Activated T-cell treated with anti-CD3 and anti-CD28 coated beads for 4 hours (primary cell): ENCODE results near the gene GPR158.
"Not testable (repeated sequence)": the region's sequence is repeated elsewhere in the genome, so short reads cannot be mapped to it uniquely, and the experiment has no call there.

Source experiments
- DNase-seq: peaks from one replicate; pipeline ENCODE4 v3.0.0-alpha.2; 2020

The GPR158 gene

DNA sequence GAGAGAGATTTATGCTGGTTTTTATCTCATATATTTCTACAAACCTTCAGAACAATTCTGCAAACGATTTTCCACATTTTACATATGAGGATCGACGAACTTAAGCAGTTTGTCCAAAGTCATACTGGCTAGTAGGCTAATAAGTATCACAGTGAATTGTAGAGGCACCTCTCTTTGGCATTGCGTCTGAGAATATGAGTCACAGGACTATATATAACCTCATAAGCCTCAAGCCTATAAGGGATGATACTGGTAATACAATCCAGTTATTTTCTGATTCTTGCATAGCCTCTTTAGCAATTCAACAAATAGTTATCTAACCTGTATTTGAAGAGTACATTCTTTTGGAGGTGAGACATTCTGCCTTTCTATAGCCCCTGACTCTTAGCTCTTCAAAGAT is 129.8 kb downstream of the GPR158 start:
- DNase-seq: no peak

DNA sequence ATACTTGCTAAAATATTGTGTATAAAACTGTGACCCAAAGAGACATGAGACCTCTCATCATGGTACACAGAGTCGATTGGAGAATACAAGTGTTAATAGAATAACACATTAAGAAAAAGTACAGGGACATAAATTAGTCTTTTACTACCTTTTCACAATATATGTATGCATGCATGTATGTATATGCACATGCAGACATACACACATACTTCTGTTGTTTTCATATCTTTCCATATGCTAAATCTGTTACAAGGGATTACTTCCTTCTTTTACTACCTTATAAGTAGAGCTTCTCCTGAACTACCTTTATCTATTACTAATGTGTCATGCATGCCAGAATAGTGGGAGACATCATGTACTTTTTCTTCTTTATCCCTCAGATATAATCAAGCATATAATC is 131.6 kb downstream of the GPR158 start:
- no peak for DNase-seq

DNA sequence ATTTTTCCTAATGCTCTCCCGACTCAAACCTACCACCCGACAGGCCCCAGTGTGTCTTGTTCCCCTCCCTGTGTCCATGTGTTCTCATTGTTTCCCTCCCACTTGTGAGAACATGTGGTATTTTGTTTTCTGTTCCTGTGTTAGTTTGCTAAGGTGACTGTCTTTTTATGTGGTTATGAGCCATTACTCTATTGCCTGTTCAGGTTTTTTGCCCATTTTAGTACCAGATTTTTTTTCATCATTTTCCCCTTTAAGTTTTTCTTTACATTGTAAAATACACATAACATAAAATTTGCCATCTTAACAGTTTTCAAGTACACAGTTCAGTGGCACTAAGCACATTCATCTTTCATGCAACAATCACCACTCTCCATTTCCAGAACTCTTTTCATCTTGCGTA is 133.5 kb downstream of the GPR158 start:
- no peak for DNase-seq

DNA sequence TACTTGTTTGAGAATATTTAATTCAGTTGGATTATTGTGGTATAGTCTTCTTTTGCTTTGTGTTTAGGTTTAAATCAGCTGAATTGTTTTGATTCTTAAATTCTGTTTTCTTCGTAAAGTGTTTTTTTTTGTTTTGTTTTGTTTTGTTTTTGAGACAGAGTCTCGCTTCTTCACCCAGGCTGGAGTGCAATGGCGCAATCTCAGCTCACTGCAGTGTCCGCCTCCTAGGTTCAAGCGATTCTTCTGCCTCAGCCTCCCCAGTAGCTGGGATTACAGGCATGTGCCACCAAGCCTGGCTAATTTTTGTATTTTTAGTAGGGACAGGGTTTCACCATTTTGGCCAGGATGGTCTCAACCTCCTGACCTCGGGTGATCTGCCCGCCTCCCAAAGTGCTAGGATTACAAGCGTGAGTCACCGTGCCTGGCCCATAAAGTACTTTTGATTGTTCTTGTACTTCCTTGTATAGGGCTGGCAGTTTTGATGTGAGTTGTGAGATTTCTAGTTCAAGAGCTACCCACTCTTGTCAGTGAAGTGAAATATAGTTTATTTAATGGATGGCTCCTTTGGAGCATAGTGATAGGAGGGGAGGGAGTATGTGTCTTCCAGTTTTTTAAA is 142.9 kb downstream of the GPR158 start:
- DNase-seq: not testable (repeated sequence)

DNA sequence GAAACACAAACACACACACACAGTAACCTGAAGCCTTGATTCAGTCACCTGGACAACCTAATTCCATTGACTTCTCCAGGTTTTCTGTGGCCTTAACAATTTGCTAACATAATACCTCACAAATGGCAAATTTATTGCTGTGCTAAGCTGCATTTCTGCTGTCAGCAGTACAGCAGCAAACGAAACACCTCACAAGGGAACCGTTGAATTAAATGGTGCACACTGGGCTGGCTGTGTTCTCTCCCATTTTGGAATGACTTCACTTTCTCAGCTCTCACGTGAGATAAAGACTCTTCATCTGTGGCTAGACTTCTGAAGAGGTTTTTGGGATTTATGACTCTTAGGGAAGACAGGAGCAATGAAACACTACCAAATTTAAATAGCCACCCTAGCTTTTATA is 152.5 kb downstream of the GPR158 start:
- DNase-seq: no peak

DNA sequence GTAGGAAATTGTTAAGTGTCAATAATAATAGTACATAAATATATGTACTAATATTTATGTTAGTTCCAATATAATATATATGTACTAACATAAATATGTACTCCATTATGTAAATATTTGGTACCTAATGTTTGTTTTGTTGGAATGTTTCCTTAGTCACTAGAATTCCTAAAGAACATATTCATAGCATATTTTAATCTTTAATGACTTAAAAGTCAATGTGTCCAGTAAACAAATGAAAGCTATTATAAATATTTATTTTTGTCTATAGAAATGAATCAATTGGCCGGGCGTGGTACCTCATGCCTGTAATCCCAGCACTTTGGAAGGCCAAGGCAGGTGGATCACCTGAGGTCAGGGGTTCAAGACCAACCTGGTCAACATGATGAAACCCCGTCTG is 153.6 kb downstream of the GPR158 start:
- DNase-seq: no peak

DNA sequence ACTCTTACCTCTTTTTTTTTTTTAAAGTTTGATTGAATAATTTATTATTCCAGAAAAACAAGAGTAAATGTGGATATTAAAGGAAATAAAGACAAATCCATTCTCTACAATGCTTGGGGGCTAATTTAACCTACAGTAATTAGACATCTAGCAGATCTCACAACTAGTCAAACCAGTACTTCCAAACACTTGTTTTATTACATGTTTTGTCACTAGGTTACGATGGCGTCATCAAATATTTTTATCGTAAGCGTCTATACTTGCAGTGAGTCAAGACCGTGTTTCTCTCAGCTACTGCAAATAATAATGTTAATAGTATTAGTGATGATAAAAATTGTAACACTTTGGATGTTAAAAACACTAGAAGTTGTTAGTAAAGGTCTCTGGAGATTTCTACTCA is 154.8 kb downstream of the GPR158 start:
- not testable (repeated sequence) for DNase-seq

DNA sequence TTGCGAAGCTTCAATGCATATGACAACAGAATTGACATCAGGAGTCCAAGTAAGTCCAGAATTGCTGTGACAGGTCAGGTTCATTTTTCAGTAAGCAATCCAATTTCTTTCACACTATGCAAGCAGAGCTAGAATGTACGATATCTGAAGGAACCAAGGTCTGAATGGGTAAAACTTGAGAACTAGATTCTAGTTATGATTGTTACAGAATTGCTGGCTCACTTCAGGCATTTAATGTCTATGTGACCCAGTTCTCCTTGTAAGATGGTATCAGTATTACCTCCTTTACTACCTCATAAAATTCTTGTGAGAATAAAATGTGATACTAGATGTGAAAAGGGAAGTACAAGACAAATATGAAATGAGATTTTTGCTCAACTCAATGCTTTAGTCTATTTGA is 159.6 kb downstream of the GPR158 start:
- no peak for DNase-seq

DNA sequence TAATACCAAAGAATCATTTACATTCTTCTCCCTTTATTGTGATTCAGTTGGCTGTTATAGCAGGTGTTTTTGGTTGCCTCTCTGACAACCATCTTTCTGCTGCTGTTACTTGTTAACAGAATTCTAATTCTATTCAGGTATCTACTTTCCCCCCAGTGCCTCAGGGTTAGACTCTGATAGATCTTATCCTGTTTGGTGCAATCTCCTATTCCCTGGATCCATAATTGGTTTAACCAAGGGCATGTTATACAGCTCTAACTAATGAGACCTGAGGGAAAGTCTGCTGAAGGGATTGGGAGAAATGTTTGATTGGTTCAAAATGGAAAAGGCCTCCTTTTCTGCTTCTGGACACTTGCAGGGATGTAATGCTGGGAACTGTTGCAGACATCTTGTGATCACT is 161.5 kb downstream of the GPR158 start:
- no peak for DNase-seq

DNA sequence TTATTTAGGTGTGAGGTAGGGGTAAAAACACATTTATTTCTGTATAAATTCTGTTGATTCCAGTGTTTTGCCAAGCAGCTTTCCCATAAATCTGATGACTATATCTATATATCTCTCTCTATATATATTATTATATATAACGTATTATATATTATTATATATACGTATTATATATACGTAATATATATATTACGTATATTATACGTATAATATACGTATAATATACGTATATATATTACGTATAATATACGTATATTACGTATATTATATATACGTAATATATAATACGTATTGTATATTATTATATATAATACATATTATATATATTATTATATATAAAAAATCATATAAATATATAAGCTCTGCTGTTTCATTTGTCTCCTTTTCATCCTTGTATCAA is 163.5 kb downstream of the GPR158 start:
- no peak for DNase-seq

DNA sequence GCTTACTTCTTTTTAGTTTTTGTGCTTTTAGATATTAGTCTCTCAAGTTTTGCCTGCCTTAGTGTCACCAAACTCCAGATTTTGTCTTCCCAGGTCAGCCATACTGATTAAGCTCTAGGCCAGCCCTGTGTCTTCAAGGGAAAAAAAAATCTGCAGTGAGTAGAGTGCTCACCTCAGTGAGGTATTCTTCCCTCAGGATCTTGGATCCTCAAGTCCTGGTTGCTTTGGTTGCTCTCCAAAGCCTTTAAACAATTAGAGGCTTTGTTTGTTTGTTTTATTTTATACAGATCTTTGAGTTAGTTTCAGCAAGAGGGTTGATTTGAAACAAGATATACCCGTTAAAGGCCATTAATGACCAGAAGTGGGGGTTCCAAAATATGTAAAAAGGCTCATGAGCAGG is 165.2 kb downstream of the GPR158 start:
- DNase-seq: no peak

DNA sequence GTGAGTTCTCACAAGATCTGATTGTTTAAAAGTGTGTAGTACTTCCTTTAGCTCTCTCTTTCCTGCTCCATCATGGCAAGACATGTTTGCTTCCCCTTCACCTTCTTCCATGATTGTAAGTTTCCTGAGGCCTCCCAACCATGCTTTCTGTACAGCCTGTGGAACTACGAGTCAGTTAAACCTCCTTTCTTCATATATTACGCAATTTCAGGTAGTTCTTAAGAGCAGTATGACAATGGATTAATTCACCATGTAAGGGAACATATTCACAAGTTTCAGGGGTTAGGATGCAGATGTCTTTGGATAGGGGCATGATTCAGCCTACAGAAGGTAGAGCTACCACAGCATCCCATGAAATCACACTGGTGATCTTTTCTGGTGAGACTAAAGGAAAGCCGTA is 174.7 kb downstream of the GPR158 start:
- DNase-seq: no peak

DNA sequence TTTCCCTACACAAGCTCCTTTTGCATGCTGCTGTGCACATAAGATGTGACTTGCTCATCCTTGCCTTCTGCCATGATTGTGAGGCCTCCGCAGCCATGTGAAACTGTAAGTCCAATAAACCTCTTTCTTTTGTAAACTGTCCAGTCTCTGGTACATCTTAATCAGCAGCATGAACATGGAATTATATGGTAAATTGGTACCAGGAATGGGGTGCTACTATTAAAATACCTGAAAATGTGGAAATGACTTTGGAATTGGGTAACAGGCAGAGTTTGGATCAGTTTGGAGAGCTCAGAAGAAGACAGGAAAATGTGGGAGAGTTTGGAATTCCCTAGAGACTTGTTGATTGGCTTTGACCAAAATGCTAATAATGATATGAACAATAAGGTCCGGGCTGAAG is 181.8 kb downstream of the GPR158 start:
- no peak for DNase-seq

DNA sequence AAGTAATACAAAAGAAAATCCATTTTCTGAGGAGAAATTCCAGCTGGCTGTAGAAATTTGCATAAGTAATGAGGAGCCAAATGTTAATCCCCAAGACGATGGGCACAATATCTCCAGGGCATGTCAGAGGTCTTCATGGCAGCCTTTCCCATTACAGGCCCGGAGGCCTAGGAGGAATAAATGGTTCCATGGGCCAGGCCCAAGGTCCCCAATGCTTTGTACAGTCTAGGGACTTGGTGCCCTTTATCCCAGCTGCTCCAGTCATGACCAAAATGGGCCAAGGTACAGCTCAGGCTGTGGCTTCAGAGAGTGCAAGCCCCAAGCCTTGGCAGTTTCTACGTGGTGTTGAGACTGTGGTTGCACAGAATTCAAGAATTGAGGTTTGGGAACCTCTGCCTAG is 182.5 kb downstream of the GPR158 start:
- no peak for DNase-seq

DNA sequence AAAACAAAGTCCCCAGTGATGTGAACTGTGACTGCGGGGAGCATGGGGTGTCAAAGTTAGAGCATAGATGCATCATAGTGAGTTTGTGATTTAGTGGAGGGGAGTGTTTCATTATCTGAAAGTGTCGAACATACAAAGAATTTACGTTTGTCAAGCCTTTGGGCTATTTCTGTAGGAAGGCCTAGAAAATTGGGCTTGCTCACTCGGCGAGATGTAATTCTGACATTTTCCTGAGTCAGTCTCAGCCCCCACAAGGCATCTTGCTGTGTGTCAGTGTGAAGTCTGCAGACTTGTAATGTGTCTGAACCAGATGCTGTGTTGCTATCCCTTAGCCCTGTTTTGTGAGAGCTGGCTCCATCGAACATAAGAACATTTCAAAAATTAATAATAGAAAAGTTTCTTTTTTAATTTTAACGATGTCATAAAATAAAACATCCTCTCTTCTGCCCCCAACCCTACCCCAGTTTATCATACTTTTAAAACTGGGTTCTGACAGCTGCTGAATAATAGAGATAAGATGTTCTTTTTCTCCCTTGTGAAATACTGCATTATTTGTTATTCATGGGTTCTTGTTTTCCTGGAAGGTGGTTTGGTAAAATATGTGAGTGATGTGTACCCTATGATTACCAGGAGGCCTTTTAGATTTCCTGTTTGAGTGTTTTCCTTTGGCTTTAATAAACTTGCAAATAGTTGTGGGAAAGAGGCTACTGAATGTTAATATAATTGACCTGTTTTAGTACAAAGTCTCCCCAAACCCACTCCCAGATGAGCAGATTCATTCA is 207.4 kb downstream of the GPR158 start:
- no peak for DNase-seq

DNA sequence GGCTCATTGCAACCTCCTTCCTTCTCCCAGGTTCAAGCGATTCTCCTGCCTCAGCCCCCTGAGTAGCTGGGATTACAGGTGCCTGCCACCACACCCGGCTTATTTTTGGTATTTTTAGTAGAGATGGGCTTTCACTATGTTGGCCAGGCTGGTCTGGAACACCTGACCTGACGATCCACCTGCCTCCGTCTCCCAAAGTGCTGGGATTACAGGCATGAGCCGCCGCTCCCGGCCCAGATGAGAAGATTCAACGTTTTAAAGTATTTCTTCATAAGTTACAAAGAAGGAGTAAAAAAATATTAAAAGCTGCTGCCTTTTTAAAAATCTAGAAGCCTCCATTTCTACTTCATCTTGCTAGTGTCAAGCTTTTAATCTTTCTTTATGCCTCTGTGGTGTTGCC is 208.1 kb downstream of the GPR158 start:
- DNase-seq: not testable (repeated sequence)

DNA sequence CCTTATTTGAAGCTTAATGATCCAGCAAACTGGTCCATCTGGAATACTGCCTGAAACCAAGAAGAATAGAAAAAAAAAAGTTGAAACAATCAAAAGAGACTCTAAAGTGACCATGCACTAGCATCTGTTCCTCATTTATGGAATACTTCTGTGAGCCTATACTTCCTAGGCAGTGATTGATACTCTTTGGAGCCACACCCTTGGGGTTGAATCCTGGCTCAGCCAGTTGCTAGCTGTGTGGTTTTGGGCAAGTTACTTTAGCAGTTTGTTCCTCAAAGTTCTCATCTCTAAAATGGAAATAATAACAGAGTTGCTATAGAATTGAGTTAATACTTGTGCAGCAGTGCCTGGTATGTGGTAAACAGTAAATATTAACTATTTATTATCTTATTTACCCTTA is 208.9 kb downstream of the GPR158 start:
- DNase-seq: no peak

DNA sequence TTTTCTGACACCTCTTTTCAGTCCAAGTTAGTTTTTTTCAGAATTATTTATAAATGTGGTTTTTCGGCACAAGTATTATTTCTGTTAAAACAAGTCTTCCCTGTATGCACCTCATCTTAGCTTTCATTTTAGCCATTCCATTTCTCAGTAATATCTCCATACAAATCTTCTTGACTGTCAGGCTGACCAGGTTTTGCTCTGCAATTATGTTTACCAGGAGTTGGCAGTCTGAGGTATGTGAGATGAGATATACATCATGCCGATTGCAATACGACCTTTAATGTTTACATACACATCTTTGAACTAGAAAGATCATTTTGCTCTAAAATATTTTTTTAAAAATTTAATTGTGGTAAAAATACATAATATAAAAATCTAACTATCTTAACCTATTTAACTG is 209.8 kb downstream of the GPR158 start:
- DNase-seq: no peak

DNA sequence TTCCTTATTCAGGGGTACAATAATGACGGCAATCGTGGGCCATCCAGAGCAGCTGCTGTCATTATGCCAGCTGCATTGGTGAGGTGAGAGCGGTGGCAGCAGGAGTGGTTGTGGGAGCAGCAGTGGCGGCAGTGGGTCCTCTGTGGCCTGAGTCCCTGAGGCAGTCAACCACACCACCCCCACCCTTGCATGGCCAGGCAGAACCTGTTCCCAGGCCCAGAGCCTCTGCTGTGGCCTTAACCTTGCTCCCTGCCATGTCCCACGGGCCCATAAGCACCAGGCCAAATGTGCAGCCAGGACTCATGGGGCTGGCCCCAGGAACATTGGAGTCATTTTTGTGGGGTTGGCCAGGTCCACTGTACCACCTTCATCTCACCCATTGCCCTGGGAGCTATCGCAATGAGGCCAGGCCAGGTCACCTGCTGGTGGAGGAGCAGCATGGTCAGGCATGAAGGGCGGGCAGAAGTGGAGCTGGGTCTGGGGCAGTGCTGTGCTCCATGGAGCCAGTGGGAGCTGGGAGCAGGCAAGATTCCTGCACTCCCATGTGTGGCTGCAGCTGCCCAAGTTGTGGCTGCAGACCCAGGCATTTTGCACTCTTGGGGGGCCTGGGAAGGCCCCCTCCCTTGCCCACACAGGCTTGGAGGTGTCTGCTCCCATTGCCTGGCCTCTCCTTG is 213.5 kb downstream of the GPR158 start:
- no peak for DNase-seq

DNA sequence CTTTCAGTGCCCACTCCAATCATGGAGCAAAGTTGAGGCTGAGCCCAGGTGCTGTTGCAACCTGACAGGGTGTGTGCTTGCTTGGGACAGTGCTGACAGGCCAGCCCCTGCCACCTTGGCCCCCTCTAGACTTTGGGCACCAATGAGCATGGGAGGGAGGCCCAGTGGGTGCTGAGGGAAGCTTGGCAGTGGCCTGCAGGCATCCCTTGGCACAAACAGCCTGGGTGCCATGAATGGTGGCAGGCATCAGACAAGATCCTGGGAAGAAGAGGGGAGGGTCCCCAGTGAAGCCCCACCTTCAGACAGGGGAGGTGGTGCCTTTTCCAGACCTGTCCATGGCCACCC is 214.0 kb downstream of the GPR158 start:
- DNase-seq: no peak

DNA sequence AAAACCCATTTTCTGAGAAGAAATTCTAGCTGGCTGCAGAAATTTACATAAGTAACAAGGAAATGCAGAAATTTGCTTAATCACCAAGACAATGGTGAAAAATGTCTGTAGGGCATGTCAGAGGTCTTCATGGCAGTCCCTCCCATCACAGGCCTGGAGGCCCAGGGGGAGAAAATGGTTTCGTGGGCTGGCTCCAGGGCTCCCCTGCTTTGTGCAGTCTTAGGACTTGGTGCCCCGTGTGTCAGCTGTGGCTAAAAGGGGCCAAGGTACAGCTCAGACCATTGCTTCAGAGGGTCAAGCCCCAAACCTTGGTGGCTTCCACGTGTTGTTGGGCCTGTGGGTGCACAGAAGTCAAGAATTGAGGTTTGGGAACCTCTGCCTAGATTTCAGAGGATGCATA is 215.9 kb downstream of the GPR158 start:
- no peak for DNase-seq

DNA sequence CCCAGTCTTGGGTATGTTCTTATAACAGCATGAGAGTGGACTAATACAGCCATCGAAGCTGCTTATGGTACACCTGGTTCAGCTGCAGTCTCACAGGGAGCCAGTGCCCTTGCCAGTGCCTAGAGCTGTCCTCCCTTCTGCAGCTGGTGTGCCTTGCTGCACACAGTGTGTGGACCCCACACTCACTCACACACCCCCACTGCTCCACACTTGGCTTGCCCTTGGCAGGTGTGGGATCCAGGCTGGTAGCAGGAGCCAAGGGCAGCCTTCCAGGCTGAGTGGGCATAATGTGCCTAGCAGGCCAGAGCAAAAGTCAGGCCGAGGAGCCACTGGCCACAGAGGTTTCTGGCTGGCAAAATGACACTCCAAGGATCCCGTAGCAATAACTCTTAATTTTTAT is 217.3 kb downstream of the GPR158 start:
- DNase-seq: no peak

DNA sequence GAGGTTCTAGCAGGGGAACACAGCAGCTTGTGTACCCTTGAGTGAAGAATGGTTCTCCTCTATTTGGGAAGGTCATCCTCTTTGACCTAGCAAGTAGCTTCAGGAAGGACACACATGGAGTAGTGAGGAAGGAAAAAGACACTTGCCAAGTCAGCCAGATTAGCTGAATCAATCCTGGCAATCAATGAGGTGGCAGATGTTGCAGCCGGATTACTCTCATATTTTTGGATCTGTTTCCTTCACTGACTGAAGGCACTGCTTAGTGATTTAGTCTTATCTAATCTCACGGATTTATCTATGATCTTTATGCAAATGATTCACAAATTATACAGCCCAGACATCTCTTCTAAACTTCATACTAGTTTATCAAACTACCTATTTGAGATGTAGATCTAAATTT is 218.8 kb downstream of the GPR158 start:
- no peak for DNase-seq

DNA sequence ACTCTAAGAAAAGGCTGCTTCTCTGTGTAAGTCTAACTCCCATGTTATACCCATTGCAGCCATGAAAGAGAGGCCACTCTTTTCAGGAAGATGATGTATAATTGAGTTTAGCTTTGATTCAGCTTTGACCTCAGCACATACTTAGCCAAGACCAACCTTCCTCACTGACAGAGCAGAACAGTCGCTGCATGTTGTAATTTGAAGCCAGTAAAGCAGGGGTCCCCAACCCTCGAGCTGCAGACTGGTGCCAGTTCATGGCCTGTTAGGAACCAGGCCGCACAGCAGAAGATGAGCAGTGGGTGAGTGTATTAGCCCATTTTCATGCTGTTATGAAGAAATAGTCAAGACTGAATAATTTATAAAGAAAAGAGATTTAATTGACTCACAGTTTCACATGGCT is 223.9 kb downstream of the GPR158 start:
- no peak for DNase-seq

DNA sequence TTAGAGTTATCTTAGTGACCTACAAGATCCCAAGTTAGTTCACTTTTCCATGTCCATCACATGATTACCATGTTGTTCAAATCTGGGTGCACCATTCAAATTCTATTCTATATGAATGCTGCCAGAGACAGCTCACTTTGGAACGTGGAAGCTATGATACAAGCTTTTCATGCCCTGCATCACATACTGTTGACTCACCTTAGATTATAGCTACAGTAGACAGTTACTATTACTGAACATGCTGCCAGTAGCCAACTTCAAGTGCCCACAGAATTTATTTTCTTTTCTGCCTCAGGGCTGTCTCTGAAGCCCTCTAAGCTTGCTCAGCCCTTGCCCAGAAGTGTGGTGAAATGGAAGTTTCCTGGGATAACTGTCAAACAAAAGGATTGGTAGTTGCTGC is 231.1 kb downstream of the GPR158 start:
- DNase-seq: no peak
